CD4-positive, alpha-beta memory T cell (primary cell): ENCODE results near the gene ZNF816. TPM values are rescaled to one million over a fixed set of nuclear protein-coding genes. Genes with fewer than 3 reads are reported as not detected.
"Not testable (repeated sequence)": the region's sequence is repeated elsewhere in the genome, so short reads cannot be mapped to it uniquely, and the experiment has no call there.

Experiments used
- CTCF ChIA-PET: fragments of 350-600 bp; sonication (Branson Sonifier 250); formaldehyde crosslinking; loops from one replicate; lab custom pipeline; 2021; ENCODE audit warnings: inconsistent platforms; ENCODE audit not compliant: partially characterized antibody; lab: Charles Lee
- POLR2A ChIA-PET: fragments of 350-600 bp; sonication (Branson Sonifier 250); formaldehyde crosslinking; loops from one replicate; lab custom pipeline; 2021; ENCODE audit not compliant: partially characterized antibody; lab: Charles Lee
- DNase-seq, 5 donors: peaks; one replicate each; pipeline versions ENCODE4 v3.0.0 to v3.0.0-alpha.2; 2020 to 2022; ENCODE audit warnings: mixed read lengths in 1 of 5
- H3K27ac ChIP-seq: one replicate; pipeline ENCODE4 v1.7.0; 2013; ENCODE audit warnings: low read depth, low read length
- H3K27me3 ChIP-seq: 2 replicates; pipeline ENCODE4 v1.7.0; 2013; ENCODE audit warnings: mild to moderate bottlenecking, low read length, moderate library complexity; ENCODE audit not compliant: insufficient read depth
- H3K36me3 ChIP-seq: 2 replicates; pipeline ENCODE4 v1.7.0; 2013; ENCODE audit warnings: mild to moderate bottlenecking, low read length, moderate library complexity; ENCODE audit not compliant: insufficient read depth
- H3K4me1 ChIP-seq: 2 replicates; pipeline ENCODE4 v1.7.0; 2013; ENCODE audit warnings: mild to moderate bottlenecking, low read length, moderate library complexity; ENCODE audit not compliant: insufficient read depth
- H3K4me3 ChIP-seq, 2 donors: one replicate each; pipeline ENCODE4 v1.7.0; 2013; ENCODE audit warnings: low read length in 2 of 2, mild to moderate bottlenecking in 1 of 2
- H3K9me3 ChIP-seq, 2 donors: one replicate each; pipeline ENCODE4 v1.7.0; 2013; ENCODE audit warnings: low read length in 2 of 2, control low read depth in 1 of 2; ENCODE audit not compliant: control insufficient read depth in 1 of 2
- H3K27ac Mint-ChIP-seq, 7 donors: one replicate each; pipeline ENCODE4 v1.8.0; 2020 to 2021; ENCODE audit warnings: mixed read lengths in 7 of 7, mild to moderate bottlenecking in 6 of 7, inconsistent platforms in 3 of 7, moderate library complexity in 3 of 7
- H3K27me3 Mint-ChIP-seq, 2 donors: one replicate each; pipeline ENCODE4 v1.8.0; 2020 to 2021; ENCODE audit warnings: mixed read lengths in 2 of 2
- H3K36me3 Mint-ChIP-seq, 2 donors: one replicate each; pipeline ENCODE4 v1.8.0; 2020 to 2021; ENCODE audit warnings: mixed read lengths in 2 of 2, inconsistent platforms in 1 of 2, mild to moderate bottlenecking in 1 of 2
- H3K4me1 Mint-ChIP-seq, 4 donors: one replicate each; pipeline ENCODE4 v1.8.0; 2020 to 2021; ENCODE audit warnings: mixed read lengths in 4 of 4, mild to moderate bottlenecking in 1 of 4
- H3K4me3 Mint-ChIP-seq, 8 donors: one replicate each; pipeline ENCODE4 v1.8.0; 2020 to 2021; ENCODE audit warnings: mixed read lengths in 8 of 8, mild to moderate bottlenecking in 7 of 8, moderate library complexity in 6 of 8, inconsistent platforms in 3 of 8
- H3K9me3 Mint-ChIP-seq, 8 donors: one replicate each; pipeline ENCODE4 v1.8.0; 2020 to 2021; ENCODE audit warnings: mixed read lengths in 8 of 8, mild to moderate bottlenecking in 5 of 8, inconsistent platforms in 3 of 8, moderate library complexity in 1 of 8
- intact Hi-C: fragments of 100-400 bp; cut with micrococcal nuclease; formaldehyde crosslinking; loops from one replicate; pipeline ENCODE4 v1.15.1; 2023
- polyA plus RNA-seq, 2 donors: library from polyadenylated mRNA; unstranded; fragments of 300-500 nt; fragmentation: Illumina TruSeq; gene quantifications; one replicate each; pipeline ENCODE4 v1.2.3, GENCODE V29; 2021
- total RNA-seq, 2 experiments: library from RNA; stranded (reverse); gene quantifications; one replicate each; pipeline ENCODE4 v1.2.3, GENCODE V29; 2021

ZNF816 gene
- total and polyA plus RNA-seq, 4 experiments from 2014 or later, result 6.5 to 29.6 (median 23.0) TPM

- H3K9me3 ChIP-seq, result peaks cover 0 to 13% of the 10 kb centered on the region in 2 donors
- H3K4me1 Mint-ChIP-seq, result peaks cover 5 to 24% (median 15%) of the 10 kb centered on the region in 4 donors
- peaks cover 6% of the 10 kb centered on the region for H3K36me3 ChIP-seq
- ChIA-PET CTCF (no interaction called here), POLR2A (interaction anchor here (1.0 kb wide), 1 partner anchor 27 kb away, joined by 3 read pairs; no protein-coding TSS in a partner anchor)
- peaks cover 0 to 77% (median 36%) of the 10 kb centered on the region in 8 donors for H3K9me3 Mint-ChIP-seq
- no peak overlapping the region for H3K4me3 ChIP-seq
- H3K27ac ChIP-seq, result no peak overlapping the region
- no peak overlapping the region for H3K27ac Mint-ChIP-seq
- H3K27me3 Mint-ChIP-seq, result no peaks in the 10 kb centered on the region
- peaks cover 39 to 40% of the 10 kb centered on the region in 2 donors for H3K36me3 Mint-ChIP-seq
- no peak for DNase-seq
- H3K4me1 ChIP-seq, result peaks cover 9% of the 10 kb centered on the region
- no peak overlapping the region for H3K4me3 Mint-ChIP-seq
- intact Hi-C loops, result no loop called here
- H3K27me3 ChIP-seq, result no peaks in the 10 kb centered on the region
Measured at GRCh38 chr19:52936151-52936953, 26.3 kb downstream of the ZNF816 start.

GRCh38 chr19:52935434-52935833 is 27.2 kb downstream of the ZNF816 start:
- intact Hi-C loops, result no loop called here
- Mint-ChIP-seq H3K9me3 (peaks cover 0 to 72% (median 35%) of the 10 kb centered on the region in 8 donors), H3K4me1 (peaks cover 2 to 15% (median 8%) of the 10 kb centered on the region in 4 donors), H3K27me3 (no peaks in the 10 kb centered on the region), H3K27ac (no peak overlapping the region), H3K36me3 (peaks cover 37 to 40% of the 10 kb centered on the region in 2 donors), H3K4me3 (no peak overlapping the region)
- CTCF ChIA-PET, result no interaction called here
- no peaks in the 10 kb centered on the region for H3K27me3 ChIP-seq
- no peak overlapping the region for H3K4me3 ChIP-seq
- POLR2A ChIA-PET, result no interaction called here
- H3K4me1 ChIP-seq, result peaks cover 4% of the 10 kb centered on the region
- H3K27ac ChIP-seq, result no peak overlapping the region
- DNase-seq, result no peak
- peaks cover 0 to 13% of the 10 kb centered on the region in 2 donors for H3K9me3 ChIP-seq
- peaks cover 6% of the 10 kb centered on the region for H3K36me3 ChIP-seq

- H3K4me1 Mint-ChIP-seq, result peaks cover 14 to 34% (median 25%) of the 10 kb centered on the region in 4 donors
- peaks cover 14% of the 10 kb centered on the region for H3K4me1 ChIP-seq
- H3K36me3 ChIP-seq, H3K27me3 ChIP-seq, POLR2A ChIA-PET, H3K9me3 ChIP-seq, H3K4me3 ChIP-seq, DNase-seq, H3K27ac ChIP-seq, CTCF ChIA-PET, H3K27me3 Mint-ChIP-seq, H3K27ac Mint-ChIP-seq: not testable (repeated sequence)
- H3K9me3 Mint-ChIP-seq, result peaks cover 0 to 32% (median 7%) of the 10 kb centered on the region in 8 donors
- H3K36me3 Mint-ChIP-seq, result peaks cover 22 to 27% of the 10 kb centered on the region in 2 donors
- intact Hi-C loops, result loop anchor here (5.0 kb wide), 1 partner anchor 68 kb away; no protein-coding TSS in a partner anchor
- H3K4me3 Mint-ChIP-seq, result peak overlapping the region in 4 of 8 donors; percentile 5 to 31 (median 27)
Measured at GRCh38 chr19:52924641-52925040, 38.0 kb downstream of the ZNF816 start.

GRCh38 chr19:52923778-52924593 is 38.7 kb downstream of the ZNF816 start:
- intact Hi-C loops, result loop anchor here (2.0 to 5.0 kb wide), 4 partner anchors 19 to 68 kb away; partner anchors contain the start of genes ZNF320 and ZNF816
- CTCF ChIA-PET, result no interaction called here
- H3K4me1 ChIP-seq, result peaks cover 14% of the 10 kb centered on the region
- peak overlapping the region in 1 of 2 donors; percentile 58 for H3K4me3 ChIP-seq
- no peaks in the 10 kb centered on the region for H3K9me3 ChIP-seq
- peak overlapping the region; percentile 87 to 99 (median 94) for H3K4me3 Mint-ChIP-seq
- H3K36me3 Mint-ChIP-seq, result peaks cover 15 to 21% of the 10 kb centered on the region in 2 donors
- peaks cover 8% of the 10 kb centered on the region for H3K36me3 ChIP-seq
- peaks cover 0 to 6% of the 10 kb centered on the region in 2 donors for H3K27me3 Mint-ChIP-seq
- H3K4me1 Mint-ChIP-seq, result peaks cover 14 to 34% (median 25%) of the 10 kb centered on the region in 4 donors
- POLR2A ChIA-PET, result no interaction called here
- no peaks in the 10 kb centered on the region for H3K27me3 ChIP-seq
- peak overlapping the region; percentile 61 for H3K27ac ChIP-seq
- peaks cover 0 to 25% (median 5%) of the 10 kb centered on the region in 8 donors for H3K9me3 Mint-ChIP-seq
- peak overlapping the region in 6 of 7 donors; percentile 70 to 95 (median 92) for H3K27ac Mint-ChIP-seq
- no peak for DNase-seq

GRCh38 chr19:52922841-52923777 is 39.6 kb downstream of the ZNF816 start, which contains the start of gene ZNF888:
Gene ZNF888 (minus strand): TSS chr19:52923428. CDS start chr19:52917873, 5,555 bp downstream.
- Histone ChIP-seq H3K4me1 (peaks cover 14% of the 10 kb centered on the region), H3K27ac (peak within 1 kb of the TSS; percentile 61), H3K27me3 (no peaks in the 10 kb centered on the region), H3K4me3 (peak within 1 kb of the TSS; percentile 58 to 85), H3K9me3 (no peaks in the 10 kb centered on the region), H3K36me3 (no peaks in the 10 kb centered on the region)
- Mint-ChIP-seq H3K27me3 (peaks cover 0 to 6% of the 10 kb centered on the region in 2 donors), H3K4me1 (peaks cover 14 to 34% (median 25%) of the 10 kb centered on the region in 4 donors), H3K27ac (peak within 1 kb of the TSS; percentile 88 to 95 (median 93)), H3K36me3 (peaks cover 8 to 14% of the 10 kb centered on the region in 2 donors), H3K4me3 (peak within 1 kb of the TSS; percentile 87 to 99 (median 94)), H3K9me3 (peaks cover 0 to 19% (median 0%) of the 10 kb centered on the region in 8 donors)
- ChIA-PET POLR2A (no interaction called here), CTCF (no interaction called here)
- intact Hi-C loops, result loop anchor here (2.0 to 5.0 kb wide), 4 partner anchors 20 to 69 kb away; partner anchors contain the start of genes ZNF320 and ZNF816
- DNase-seq, result peak; percentile 77 to 88 (median 80)

- Mint-ChIP-seq H3K9me3 (peaks cover 0 to 21% (median 7%) of the 10 kb centered on the region in 8 donors), H3K27me3 (peaks cover 0 to 6% of the 10 kb centered on the region in 2 donors), H3K27ac (no peak overlapping the region), H3K4me1 (peaks cover 8 to 18% (median 13%) of the 10 kb centered on the region in 4 donors), H3K36me3 (peaks cover 39 to 51% of the 10 kb centered on the region in 2 donors), H3K4me3 (no peak overlapping the region)
- Histone ChIP-seq H3K4me3 (no peak overlapping the region), H3K36me3 (no peaks in the 10 kb centered on the region), H3K9me3 (no peaks in the 10 kb centered on the region), H3K27me3 (no peaks in the 10 kb centered on the region), H3K4me1 (peaks cover 4% of the 10 kb centered on the region), H3K27ac (no peak overlapping the region)
- DNase-seq, result no peak
- ChIA-PET CTCF (no interaction called here), POLR2A (no interaction called here)
- intact Hi-C loops, result no loop called here
Measured at GRCh38 chr19:52917531-52917930, 45.1 kb downstream of the ZNF816 start.
